Measurements from ENCODE around the gene CPNE8. TPM values are rescaled to one million over a fixed set of nuclear protein-coding genes. Genes with fewer than 3 reads are reported as not detected.

The CPNE8 gene
- total RNA-seq, 4 donors from 2014 or later: 12.1 to 38.3 (median 13.4) TPM

DNA sequence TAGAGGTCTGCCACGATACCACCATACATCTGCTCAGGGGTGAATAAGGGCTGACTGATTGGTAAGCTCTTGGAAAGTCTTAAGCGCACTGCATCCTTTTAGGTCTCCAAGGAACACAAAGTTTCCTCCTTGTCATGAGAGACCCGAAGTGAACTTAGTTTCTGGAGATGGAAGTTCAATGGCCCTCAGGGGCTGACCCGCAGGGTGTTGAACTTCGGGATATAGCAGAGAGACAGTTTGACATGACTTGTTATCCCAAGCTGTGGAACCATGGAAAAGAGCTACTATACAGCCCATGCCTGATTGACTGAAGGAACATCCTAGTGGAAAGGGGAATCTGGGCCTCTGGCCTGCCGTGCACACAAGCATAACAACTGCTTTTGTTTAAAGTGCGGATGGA, 26.9 kb upstream of the CPNE8 start:
- Histone ChIP-seq H3K9me3 (no peaks in the 10 kb centered on the region), H3K27me3 (no peaks in the 10 kb centered on the region), H3K4me3 (no peak overlapping the region), H3K27ac (no peak overlapping the region), H3K36me3 (no peaks in the 10 kb centered on the region), H3K4me1 (no peaks in the 10 kb centered on the region)
- no peak for DNase-seq (ENCODE audit: low spot score in 2 of 2)
- 89% methylated on average over 7 of the region's 7 CpGs for WGBS
- TF ChIP-seq, protein P1, sequence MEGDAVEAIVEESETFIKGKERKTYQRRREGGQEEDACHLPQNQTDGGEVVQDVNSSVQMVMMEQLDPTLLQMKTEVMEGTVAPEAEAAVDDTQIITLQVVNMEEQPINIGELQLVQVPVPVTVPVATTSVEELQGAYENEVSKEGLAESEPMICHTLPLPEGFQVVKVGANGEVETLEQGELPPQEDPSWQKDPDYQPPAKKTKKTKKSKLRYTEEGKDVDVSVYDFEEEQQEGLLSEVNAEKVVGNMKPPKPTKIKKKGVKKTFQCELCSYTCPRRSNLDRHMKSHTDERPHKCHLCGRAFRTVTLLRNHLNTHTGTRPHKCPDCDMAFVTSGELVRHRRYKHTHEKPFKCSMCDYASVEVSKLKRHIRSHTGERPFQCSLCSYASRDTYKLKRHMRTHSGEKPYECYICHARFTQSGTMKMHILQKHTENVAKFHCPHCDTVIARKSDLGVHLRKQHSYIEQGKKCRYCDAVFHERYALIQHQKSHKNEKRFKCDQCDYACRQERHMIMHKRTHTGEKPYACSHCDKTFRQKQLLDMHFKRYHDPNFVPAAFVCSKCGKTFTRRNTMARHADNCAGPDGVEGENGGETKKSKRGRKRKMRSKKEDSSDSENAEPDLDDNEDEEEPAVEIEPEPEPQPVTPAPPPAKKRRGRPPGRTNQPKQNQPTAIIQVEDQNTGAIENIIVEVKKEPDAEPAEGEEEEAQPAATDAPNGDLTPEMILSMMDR (IDR thresholded peaks at IDR 0.05): no peak
- TF ChIP-seq POLR2AphosphoS5 (IDR thresholded peaks at IDR 0.05): no peak

DNA sequence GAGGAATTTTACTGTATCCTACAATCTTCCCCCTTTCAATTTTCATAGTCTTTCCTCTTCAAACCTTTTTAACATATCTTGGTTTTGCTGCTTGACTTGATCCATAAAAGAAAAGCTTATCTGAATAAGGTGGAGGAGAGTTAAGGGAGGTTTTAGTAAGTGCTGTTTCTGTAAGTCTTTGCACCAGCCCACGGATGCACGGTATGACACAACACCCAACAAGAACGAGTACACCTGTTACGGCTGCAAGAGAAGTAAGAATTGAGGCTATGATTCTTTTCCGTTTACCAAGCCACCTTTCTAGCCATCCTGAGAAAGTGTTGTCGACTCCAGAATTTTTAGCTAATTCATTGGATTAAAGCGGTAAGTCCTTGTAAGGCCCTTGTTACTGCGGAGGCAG, 26.1 kb upstream of the CPNE8 start:
- no peak for DNase-seq (ENCODE audit: low spot score in 2 of 2)
- WGBS: 95% methylated on average over 8 of the region's 8 CpGs
- Histone ChIP-seq H3K36me3 (no peaks in the 10 kb centered on the region), H3K27ac (no peak overlapping the region), H3K4me3 (no peak overlapping the region), H3K9me3 (no peaks in the 10 kb centered on the region), H3K27me3 (no peaks in the 10 kb centered on the region), H3K4me1 (no peaks in the 10 kb centered on the region)
- TF ChIP-seq, protein P1 (IDR thresholded peaks at IDR 0.05): no peak
- no peak for TF ChIP-seq POLR2A (IDR thresholded peaks at IDR 0.05)
- TF ChIP-seq EP300 (IDR thresholded peaks at IDR 0.05): no peak
- TF ChIP-seq POLR2AphosphoS5 (IDR thresholded peaks at IDR 0.05): no peak

- no peak overlapping the region for H3K27ac ChIP-seq
- no peaks in the 10 kb centered on the region for H3K36me3 ChIP-seq
- H3K4me3 ChIP-seq: no peak overlapping the region
- H3K27me3 ChIP-seq: no peaks in the 10 kb centered on the region
- no peak for DNase-seq (ENCODE audit: low spot score in 2 of 2)
- 85% methylated on average over 4 of the region's 4 CpGs for WGBS
- H3K9me3 ChIP-seq: no peaks in the 10 kb centered on the region
- no peak for TF ChIP-seq POLR2AphosphoS5 (IDR thresholded peaks at IDR 0.05)
- TF ChIP-seq, protein P1 (IDR thresholded peaks at IDR 0.05): no peak
- no peak for TF ChIP-seq POLR2A (IDR thresholded peaks at IDR 0.05)
- no peak for TF ChIP-seq EP300 (IDR thresholded peaks at IDR 0.05)
- H3K4me1 ChIP-seq: no peaks in the 10 kb centered on the region
These were observed 25.6 kb upstream of the CPNE8 start for GRCh38 chr12:38930990-38931389.

- H3K4me1 ChIP-seq: no peaks in the 10 kb centered on the region
- no peak for TF ChIP-seq POLR2AphosphoS5 (IDR thresholded peaks at IDR 0.05)
- no peak for TF ChIP-seq EP300 (IDR thresholded peaks at IDR 0.05)
- no peak for TF ChIP-seq POLR2A (IDR thresholded peaks at IDR 0.05)
- TF ChIP-seq, protein P1 (IDR thresholded peaks at IDR 0.05): no peak
- H3K36me3 ChIP-seq: no peaks in the 10 kb centered on the region
- H3K27ac ChIP-seq: no peak overlapping the region
- H3K4me3 ChIP-seq: no peak overlapping the region
- H3K27me3 ChIP-seq: no peaks in the 10 kb centered on the region
- 32% methylated on average over 1 of the region's 1 CpG for WGBS
- no peak for DNase-seq (ENCODE audit: low spot score in 2 of 2)
- H3K9me3 ChIP-seq: no peaks in the 10 kb centered on the region
These were observed 21.1 kb upstream of the CPNE8 start for GRCh38 chr12:38926501-38926900.

- DNase-seq (ENCODE audit: low spot score in 2 of 2): no peak
- H3K27me3 ChIP-seq: no peaks in the 10 kb centered on the region
- no peak overlapping the region for H3K4me3 ChIP-seq
- no peak for TF ChIP-seq POLR2AphosphoS5 (IDR thresholded peaks at IDR 0.05)
- TF ChIP-seq, protein P1 (IDR thresholded peaks at IDR 0.05): peak in 1 of 2 donors; percentile 34
- H3K36me3 ChIP-seq: no peaks in the 10 kb centered on the region
- WGBS: 16% methylated on average over 2 of the region's 2 CpGs
- H3K27ac ChIP-seq: no peak overlapping the region
- no peaks in the 10 kb centered on the region for H3K9me3 ChIP-seq
- no peaks in the 10 kb centered on the region for H3K4me1 ChIP-seq
These were observed 15.8 kb upstream of the CPNE8 start for GRCh38 chr12:38921025-38921677.
